Stimulated activated CD8-positive, alpha-beta memory T cell treated with anti-CD3 and anti-CD28 coated beads, Interleukin-15, amount 100 ng/mL, for 4 hours (primary cell): ENCODE measurements around the gene DOCK10.

Source experiments
- DNase-seq, 2 donors: peaks; one replicate each; pipeline ENCODE4 v3.0.0-alpha.2; 2020; ENCODE audit warnings: low read depth in 2 of 2

DOCK10 gene

GRCh38 chr2:225013425-225014365 lies 28.6 kb downstream of the DOCK10 start:
- no peak for DNase-seq

GRCh38 chr2:225011585-225011984 lies 30.7 kb downstream of the DOCK10 start:
- DNase-seq = no peak

GRCh38 chr2:225010804-225011203 lies 31.5 kb downstream of the DOCK10 start:
- no peak for DNase-seq

- no peak for DNase-seq
These were observed 32.5 kb downstream of the DOCK10 start for GRCh38 chr2:225009768-225010167.

- no peak for DNase-seq
These were observed 33.3 kb downstream of the DOCK10 start for GRCh38 chr2:225008935-225009334.

GRCh38 chr2:225008179-225008856 lies 34.0 kb downstream of the DOCK10 start:
- no peak for DNase-seq

GRCh38 chr2:225006730-225007129 lies 35.5 kb downstream of the DOCK10 start:
- no peak for DNase-seq

- no peak for DNase-seq
These were observed 37.7 kb downstream of the DOCK10 start for GRCh38 chr2:225004597-225004996.

- DNase-seq = no peak
These were observed 39.6 kb downstream of the DOCK10 start for GRCh38 chr2:225002656-225003045.

- peak in 1 of 2 donors; percentile 57 for DNase-seq
These were observed 40.1 kb downstream of the DOCK10 start for GRCh38 chr2:225002039-225002655.

- no peak for DNase-seq
These were observed 42.5 kb downstream of the DOCK10 start for GRCh38 chr2:224999754-225000153.

GRCh38 chr2:224999321-224999720 lies 42.9 kb downstream of the DOCK10 start:
- no peak for DNase-seq

- DNase-seq = no peak
These were observed 44.5 kb downstream of the DOCK10 start for GRCh38 chr2:224997802-224998201.

- no peak for DNase-seq
These were observed 46.8 kb downstream of the DOCK10 start for GRCh38 chr2:224995419-224995818.

- no peak for DNase-seq
These were observed 47.9 kb downstream of the DOCK10 start for GRCh38 chr2:224994242-224994823.

GRCh38 chr2:224990710-224991109 lies 51.6 kb downstream of the DOCK10 start:
- no peak for DNase-seq

- no peak for DNase-seq
These were observed 54.5 kb downstream of the DOCK10 start for GRCh38 chr2:224987733-224988132.

- no peak for DNase-seq
These were observed 55.8 kb downstream of the DOCK10 start for GRCh38 chr2:224986477-224986876.

GRCh38 chr2:224984637-224985036 lies 57.6 kb downstream of the DOCK10 start:
- DNase-seq = no peak

GRCh38 chr2:224983712-224984554 lies 58.3 kb downstream of the DOCK10 start:
- no peak for DNase-seq
